A549 (cell line): ENCODE data around the gene SCN4B. TPM values are rescaled to one million over a fixed set of nuclear protein-coding genes. Genes with fewer than 3 reads are reported as not detected.

Source experiments
- ATAC-seq, 2 experiments: fragments of 200-7000 bp in 1 of 2; fragments of >200 bp in 1 of 2; cut with Nextera tagmentation in 1 of 2; cut with Tn5 transposase in 1 of 2; 3 replicates each; pipeline versions ENCODE4 v1.8.0 to v1.9.1; 2018 to 2020; ENCODE audit warnings: mild to moderate bottlenecking in 1 of 2, moderate library complexity in 1 of 2
- CTCF ChIA-PET: fragments of 300-600 bp; sonication (Branson Sonifier 250); formaldehyde crosslinking; extraction: SDS; loops from one replicate; lab custom pipeline; 2021; ENCODE audit warnings: antibody characterized with exemption, inconsistent platforms; lab: Yijun Ruan, JAX
- POLR2A ChIA-PET: fragments of 350-600 bp; formaldehyde crosslinking; extraction: SDS; loops from one replicate; lab custom pipeline; 2021; ENCODE audit warnings: antibody characterized with exemption, inconsistent platforms; lab: Yijun Ruan, JAX
- DNase-seq, 2 experiments: peaks; one replicate each; pipeline versions ENCODE4 v3.0.0 to v3.0.0-alpha.2; 2011 to 2016; ENCODE audit warnings: low read depth in 1 of 2, low spot score in 1 of 2
- FAIRE-seq: peaks from 2 replicates; lab custom pipeline; 2011; peaks lifted over from hg19 to GRCh38; lab: Jason Lieb, UNC
- H3K27ac ChIP-seq, 2 experiments: fragments of >200 bp; sonication (Bioruptor Twin); formaldehyde crosslinking; 3 replicates each; pipeline ENCODE4 v1.5.1; 2016 to 2017
- H3K4me1 ChIP-seq: fragments of >200 bp; sonication (Bioruptor Twin); formaldehyde crosslinking; 3 replicates; pipeline ENCODE4 v1.6.1; 2016
- H3K4me2 ChIP-seq: fragments of >200 bp; sonication (Bioruptor Twin); formaldehyde crosslinking; 3 replicates; pipeline ENCODE4 v1.6.1; 2016
- H3K4me3 ChIP-seq: fragments of >200 bp; sonication (Bioruptor Twin); formaldehyde crosslinking; 3 replicates; pipeline ENCODE4 v1.5.1; 2016
- H3K9me3 ChIP-seq: fragments of >200 bp; sonication (Bioruptor Twin); formaldehyde crosslinking; 3 replicates; pipeline ENCODE4 v1.6.1; 2016
- BHLHE40 ChIP-seq: IDR thresholded peaks from 2 replicates; pipeline ENCODE4 v1.6.1; 2012; ENCODE audit warnings: low read depth, low read length, inconsistent platforms
- CBX8 ChIP-seq: fragments of 200-600 bp; sonication (generic); IDR thresholded peaks from 2 replicates; pipeline ENCODE4 v1.6.1; 2016
- CEBPB ChIP-seq, 2 experiments: fragments of >200 bp in 1 of 2; sonication (Bioruptor Twin) in 1 of 2; formaldehyde crosslinking in 1 of 2; IDR thresholded peaks; 2 replicates each; pipeline ENCODE4 v1.6.1; 2012 to 2016
- CHD2 ChIP-seq: fragments of 150-350 bp; IDR thresholded peaks from 2 replicates; pipeline ENCODE4 v1.6.1; 2014; ENCODE audit warnings: low read length; ENCODE audit not compliant: partially characterized antibody
- EHF ChIP-seq: fragments of 250-450 bp; sonication (Bioruptor Pico); IDR thresholded peaks from 2 replicates; pipeline ENCODE4 v1.5.0; 2020; ENCODE audit warnings: mild to moderate bottlenecking
- HDAC2 ChIP-seq: fragments of 200-600 bp; sonication (generic); IDR thresholded peaks from 2 replicates; pipeline ENCODE4 v1.6.1; 2016
- HOXA7 ChIP-seq: fragments of 250-450 bp; sonication (Bioruptor Pico); IDR thresholded peaks from 2 replicates; pipeline ENCODE4 v1.5.0; 2020; ENCODE audit warnings: mild to moderate bottlenecking, moderate library complexity
- HOXB13 ChIP-seq: fragments of 250-450 bp; sonication (Bioruptor Pico); IDR thresholded peaks from 2 replicates; pipeline ENCODE4 v1.5.0; 2020; ENCODE audit warnings: low read depth, mild to moderate bottlenecking, moderate library complexity
- HOXB5 ChIP-seq: fragments of 250-450 bp; sonication (Bioruptor Pico); IDR thresholded peaks from 2 replicates; pipeline ENCODE4 v1.5.0; 2020; ENCODE audit warnings: mild to moderate bottlenecking, moderate library complexity
- KDM1A ChIP-seq: fragments of 200-600 bp; sonication (generic); IDR thresholded peaks from 2 replicates; pipeline ENCODE4 v1.6.1; 2016; ENCODE audit warnings: low read depth, mild to moderate bottlenecking
- MAZ ChIP-seq: fragments of 150-350 bp; IDR thresholded peaks from 2 replicates; pipeline ENCODE4 v1.6.1; 2014; ENCODE audit warnings: antibody characterized with exemption, low read depth, low read length, borderline replicate concordance
- NFE2L2 ChIP-seq: fragments of 150-350 bp; conservative IDR thresholded peaks from 2 replicates; pipeline ENCODE4 v1.6.1; 2014; ENCODE audit warnings: low read length
- POLR2AphosphoS2 ChIP-seq: conservative IDR thresholded peaks from 2 replicates; pipeline ENCODE4 v1.6.1; 2012; ENCODE audit warnings: low read length, improper control_type of control experiment, inconsistent platforms
- RARB ChIP-seq: fragments of 250-450 bp; sonication (Bioruptor Pico); IDR thresholded peaks from 2 replicates; pipeline ENCODE4 v1.8.0; 2021; ENCODE audit warnings: mild to moderate bottlenecking, moderate library complexity
- RCOR1 ChIP-seq: fragments of 150-350 bp; IDR thresholded peaks from 2 replicates; pipeline ENCODE4 v1.6.1; 2014; ENCODE audit warnings: antibody characterized with exemption, low read length, low read depth
- RFX5 ChIP-seq: fragments of 450-650 bp; IDR thresholded peaks from 2 replicates; pipeline ENCODE4 v1.7.1; 2014; ENCODE audit warnings: antibody characterized with exemption, mild to moderate bottlenecking, moderate library complexity
- SMC3 ChIP-seq: fragments of >200 bp; sonication (Bioruptor Twin); formaldehyde crosslinking; IDR thresholded peaks from 3 replicates; pipeline ENCODE4 v1.6.1; 2018; ENCODE audit warnings: inconsistent platforms
- ZC3H11A ChIP-seq: fragments of 450-650 bp; IDR thresholded peaks from 2 replicates; pipeline ENCODE4 v1.6.1; 2014; ENCODE audit warnings: antibody characterized with exemption, mild to moderate bottlenecking
- ZFP36 ChIP-seq: fragments of 450-650 bp; IDR thresholded peaks from 2 replicates; pipeline ENCODE4 v1.6.1; 2014; ENCODE audit warnings: borderline replicate concordance; ENCODE audit not compliant: partially characterized antibody
- WGBS: methylation state at CpG from one replicate; pipeline ENCODE4 v1.1.6; 2017; ENCODE audit errors: missing lambda C conversion rate; 5-methylcytosine and 5-hydroxymethylcytosine counted together
- polyA plus RNA-seq, 4 experiments: library from polyadenylated mRNA; depleted of rRNA in 3 of 4; stranded (reverse); fragments of >200 nt; fragmentation: RNase III in 1 of 4; extraction: RNeasy Plus Mini Kit Qiagen cat#74134 plus additional on column Dnase treatment in 1 of 4; gene quantifications; 2 replicates in 3 of 4; 3 replicates in 1 of 4; pipeline ENCODE4 v1.2.3, GENCODE V29; 2011 to 2017
- TF ChIP-seq, protein P1 (sequence below): IDR thresholded peaks from 2 replicates; pipeline ENCODE4 v1.6.1; 2012
- TF ChIP-seq, protein P2 (sequence below): fragments of >200 bp; sonication (Bioruptor Twin); formaldehyde crosslinking; IDR thresholded peaks from 2 replicates; pipeline ENCODE4 v1.6.1; 2016
- TF ChIP-seq, protein P3 (sequence below): fragments of 450-650 bp; IDR thresholded peaks from 2 replicates; pipeline ENCODE4 v1.6.1; 2014; ENCODE audit warnings: antibody characterized with exemption

Gene SCN4B
- polyA plus RNA-seq, 2 of the 4 experiments (the other 2 are of a cell fraction) = 0.12 TPM; not detected in 1

DNA sequence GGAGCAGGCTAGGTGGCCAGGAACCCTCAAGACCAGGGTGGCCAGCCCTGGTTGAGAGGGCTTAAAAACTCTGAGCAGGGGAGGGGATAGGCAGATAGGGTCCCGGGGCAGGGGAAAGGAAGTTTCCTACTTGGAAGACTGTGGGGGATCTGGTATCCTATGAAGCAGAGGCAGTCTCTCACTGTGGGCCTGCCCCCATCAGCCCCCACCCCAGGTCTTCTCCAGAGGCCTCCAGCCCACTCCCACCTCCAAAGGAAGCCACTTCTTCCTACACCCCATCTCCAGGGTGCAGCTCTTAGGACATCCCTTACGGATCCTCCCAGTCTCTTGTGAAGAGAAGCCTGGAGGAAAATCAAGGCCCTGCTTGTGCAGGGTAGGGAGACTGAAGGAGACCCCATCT is 16.3 kb downstream of the SCN4B start:
- ATAC-seq = no peak
- no peak for DNase-seq
- TF ChIP-seq, protein P1, sequence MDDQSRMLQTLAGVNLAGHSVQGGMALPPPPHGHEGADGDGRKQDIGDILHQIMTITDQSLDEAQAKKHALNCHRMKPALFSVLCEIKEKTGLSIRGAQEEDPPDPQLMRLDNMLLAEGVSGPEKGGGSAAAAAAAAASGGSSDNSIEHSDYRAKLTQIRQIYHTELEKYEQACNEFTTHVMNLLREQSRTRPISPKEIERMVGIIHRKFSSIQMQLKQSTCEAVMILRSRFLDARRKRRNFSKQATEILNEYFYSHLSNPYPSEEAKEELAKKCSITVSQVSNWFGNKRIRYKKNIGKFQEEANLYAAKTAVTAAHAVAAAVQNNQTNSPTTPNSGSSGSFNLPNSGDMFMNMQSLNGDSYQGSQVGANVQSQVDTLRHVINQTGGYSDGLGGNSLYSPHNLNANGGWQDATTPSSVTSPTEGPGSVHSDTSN = no peak
- no peak for TF ChIP-seq MAZ
- TF ChIP-seq BHLHE40 = no peak
- no peak for TF ChIP-seq HOXB5 (CRISPR knock-in tag)
- TF ChIP-seq HDAC2 = no peak
- no peak for TF ChIP-seq ZFP36
- TF ChIP-seq, protein P2, sequence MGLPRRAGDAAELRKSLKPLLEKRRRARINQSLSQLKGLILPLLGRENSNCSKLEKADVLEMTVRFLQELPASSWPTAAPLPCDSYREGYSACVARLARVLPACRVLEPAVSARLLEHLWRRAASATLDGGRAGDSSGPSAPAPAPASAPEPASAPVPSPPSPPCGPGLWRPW = no peak
- TF ChIP-seq, protein P3, sequence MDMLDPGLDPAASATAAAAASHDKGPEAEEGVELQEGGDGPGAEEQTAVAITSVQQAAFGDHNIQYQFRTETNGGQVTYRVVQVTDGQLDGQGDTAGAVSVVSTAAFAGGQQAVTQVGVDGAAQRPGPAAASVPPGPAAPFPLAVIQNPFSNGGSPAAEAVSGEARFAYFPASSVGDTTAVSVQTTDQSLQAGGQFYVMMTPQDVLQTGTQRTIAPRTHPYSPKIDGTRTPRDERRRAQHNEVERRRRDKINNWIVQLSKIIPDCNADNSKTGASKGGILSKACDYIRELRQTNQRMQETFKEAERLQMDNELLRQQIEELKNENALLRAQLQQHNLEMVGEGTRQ = no peak
- no peak for TF ChIP-seq EHF (CRISPR knock-in tag)
- no peak for TF ChIP-seq CBX8
- TF ChIP-seq RCOR1 = no peak
- no peak for TF ChIP-seq NFE2L2
- TF ChIP-seq CHD2 = no peak
- no peak for TF ChIP-seq ZC3H11A
- TF ChIP-seq CEBPB (IDR thresholded peaks at IDR 0.05) = no peak
- TF ChIP-seq HOXA7 (CRISPR knock-in tag) = no peak
- no peak for TF ChIP-seq RFX5
- no peak for TF ChIP-seq HOXB13 (CRISPR knock-in tag)
- TF ChIP-seq, all 56 proteins: peak for 0
- Histone ChIP-seq H3K4me3 (no peak overlapping the region), H3K9me3 (no peaks in the 10 kb centered on the region), H3K4me1 (no peaks in the 10 kb centered on the region), H3K27ac (no peak overlapping the region), H3K4me2 (no peak overlapping the region)
- WGBS = 0% methylated on average over 1 of the region's 2 CpGs
- ChIA-PET CTCF (interaction anchor here (0.7 to 14.9 kb wide), 2 partner anchors 9 to 32 kb away, joined by 4 to 165 read pairs; no protein-coding TSS in a partner anchor), POLR2A (no interaction called here)
- no peak for FAIRE-seq

DNA sequence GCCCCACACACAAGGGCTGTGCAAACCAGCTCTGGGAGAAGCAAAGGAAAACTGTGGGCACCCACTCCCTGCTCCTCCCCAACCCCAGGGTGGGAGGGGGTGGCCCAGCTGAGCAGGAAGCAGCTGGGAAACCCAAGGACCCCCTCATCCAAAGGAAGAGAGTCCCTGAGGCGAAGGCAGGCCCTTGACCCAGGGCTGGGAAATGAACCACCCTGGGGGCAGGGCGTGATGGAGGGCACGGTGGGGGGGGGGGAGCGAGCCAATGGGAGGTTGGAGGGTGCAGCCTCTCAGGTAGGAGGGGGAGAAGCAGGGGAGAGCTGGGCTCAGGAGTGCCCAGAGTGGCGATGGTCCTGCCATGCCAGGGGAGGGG is 16.8 kb downstream of the SCN4B start:
- FAIRE-seq = no peak
- Histone ChIP-seq H3K4me2 (no peak overlapping the region), H3K4me3 (no peak overlapping the region), H3K27ac (no peak overlapping the region), H3K4me1 (no peaks in the 10 kb centered on the region), H3K9me3 (no peaks in the 10 kb centered on the region)
- no peak for DNase-seq
- ChIA-PET CTCF (interaction anchor here (0.7 to 2.6 kb wide), 2 partner anchors 9 kb away, joined by 4 to 15 read pairs; no protein-coding TSS in a partner anchor), POLR2A (no interaction called here)
- no peak for ATAC-seq
- no CpG with 5 or more reads among the region's 5 CpGs for WGBS
- no peak for TF ChIP-seq POLR2AphosphoS2
- TF ChIP-seq CEBPB (IDR thresholded peaks at IDR 0.05) = no peak
- no peak for TF ChIP-seq SMC3
- TF ChIP-seq MAZ = no peak
- TF ChIP-seq RARB (CRISPR knock-in tag) = no peak

DNA sequence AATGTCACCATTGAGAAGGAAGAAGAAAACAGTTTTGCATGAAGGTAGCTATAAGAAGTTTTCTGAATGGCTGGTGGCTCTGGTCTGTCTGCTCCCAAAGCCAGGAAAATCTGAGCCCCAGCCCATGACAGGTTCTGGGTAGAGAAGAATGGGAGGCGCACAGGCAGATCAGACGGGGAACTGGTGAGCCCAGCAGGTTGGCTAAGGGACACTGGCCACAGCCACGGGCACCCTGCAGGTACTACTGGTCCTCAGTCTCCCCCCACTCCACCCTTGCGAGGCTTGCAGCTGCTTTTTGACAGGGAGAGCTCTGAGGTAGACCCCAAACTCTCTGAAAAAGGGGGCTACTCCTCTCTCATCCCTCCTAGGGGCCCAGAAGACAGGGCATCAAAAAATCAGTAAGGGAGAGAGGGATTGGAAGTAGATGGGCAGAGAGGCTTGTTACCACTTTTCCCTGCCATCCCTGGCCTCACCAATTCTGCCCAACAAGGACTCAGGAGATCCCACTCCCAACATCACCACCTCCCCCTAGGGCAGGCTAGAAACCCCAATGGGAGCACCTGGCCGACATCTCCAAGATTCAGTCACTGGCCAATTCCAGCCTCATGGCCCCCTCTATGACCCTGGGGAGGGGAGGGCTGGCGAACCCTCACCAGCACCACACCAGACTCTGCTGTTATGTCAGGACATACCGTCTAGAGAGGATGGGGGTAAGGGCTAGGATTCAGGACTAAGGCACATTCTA is 17.4 kb downstream of the SCN4B start:
- TF ChIP-seq KDM1A = no peak
- DNase-seq (no peak), ATAC-seq (no peak), FAIRE-seq (no peak)
- 31% methylated on average over 4 of the region's 7 CpGs for WGBS
- Histone ChIP-seq H3K27ac (no peak overlapping the region), H3K4me2 (no peak overlapping the region), H3K9me3 (no peaks in the 10 kb centered on the region), H3K4me1 (no peaks in the 10 kb centered on the region), H3K4me3 (no peak overlapping the region)
- POLR2A ChIA-PET = no interaction called here
- CTCF ChIA-PET = interaction anchor here (1.1 to 2.6 kb wide), 2 partner anchors 9 to 36 kb away, joined by 3 to 15 read pairs; no protein-coding TSS in a partner anchor
